HEK293T (cell line): ENCODE results near the gene SPOCK3.

ENCODE experiments used
- ARNT ChIP-seq: fragments of 450-650 bp; IDR thresholded peaks from 2 replicates; pipeline ENCODE4 v1.6.1; 2017; ENCODE audit warnings: mild to moderate bottlenecking
- BHLHE40 ChIP-seq: fragments of 450-650 bp; IDR thresholded peaks from 2 replicates; pipeline ENCODE4 v1.6.1; 2016; ENCODE audit warnings: mild to moderate bottlenecking, moderate library complexity, borderline replicate concordance
- CTBP1 ChIP-seq: fragments of 450-650 bp; IDR thresholded peaks from 2 replicates; pipeline ENCODE4 v1.6.1; 2016; ENCODE audit warnings: borderline replicate concordance
- ELF4 ChIP-seq: fragments of 450-650 bp; IDR thresholded peaks from 2 replicates; pipeline ENCODE4 v1.6.1; 2017; ENCODE audit warnings: antibody characterized with exemption
- FOXA1 ChIP-seq: fragments of 450-650 bp; IDR thresholded peaks from 2 replicates; pipeline ENCODE4 v1.6.1; 2016; ENCODE audit warnings: mild to moderate bottlenecking
- FOXK2 ChIP-seq: fragments of 450-650 bp; IDR thresholded peaks from 2 replicates; pipeline ENCODE4 v1.6.1; 2016; ENCODE audit warnings: mild to moderate bottlenecking
- FOXM1 ChIP-seq: fragments of 450-650 bp; IDR thresholded peaks from 2 replicates; pipeline ENCODE4 v1.6.1; 2017; ENCODE audit warnings: mild to moderate bottlenecking, borderline replicate concordance
- L3MBTL2 ChIP-seq: fragments of 450-650 bp; conservative IDR thresholded peaks from 2 replicates; pipeline ENCODE4 v1.6.1; 2016; ENCODE audit warnings: mild to moderate bottlenecking
- NFRKB ChIP-seq: fragments of 450-650 bp; IDR thresholded peaks from 2 replicates; pipeline ENCODE4 v1.6.1; 2016; ENCODE audit warnings: mild to moderate bottlenecking, moderate library complexity
- PKNOX1 ChIP-seq: fragments of 450-650 bp; IDR thresholded peaks from 2 replicates; pipeline ENCODE4 v1.6.1; 2016
- SP1 ChIP-seq: fragments of 450-650 bp; IDR thresholded peaks from 2 replicates; pipeline ENCODE4 v1.6.1; 2017
- SUZ12 ChIP-seq: fragments of 450-650 bp; IDR thresholded peaks from 2 replicates; pipeline ENCODE4 v1.6.1; 2016; ENCODE audit warnings: mild to moderate bottlenecking
- TARDBP ChIP-seq: fragments of 450-650 bp; IDR thresholded peaks from 2 replicates; pipeline ENCODE4 v1.6.1; 2016
- ZNF384 ChIP-seq: fragments of 450-650 bp; IDR thresholded peaks from 2 replicates; pipeline ENCODE4 v1.6.1; 2016

DNA sequence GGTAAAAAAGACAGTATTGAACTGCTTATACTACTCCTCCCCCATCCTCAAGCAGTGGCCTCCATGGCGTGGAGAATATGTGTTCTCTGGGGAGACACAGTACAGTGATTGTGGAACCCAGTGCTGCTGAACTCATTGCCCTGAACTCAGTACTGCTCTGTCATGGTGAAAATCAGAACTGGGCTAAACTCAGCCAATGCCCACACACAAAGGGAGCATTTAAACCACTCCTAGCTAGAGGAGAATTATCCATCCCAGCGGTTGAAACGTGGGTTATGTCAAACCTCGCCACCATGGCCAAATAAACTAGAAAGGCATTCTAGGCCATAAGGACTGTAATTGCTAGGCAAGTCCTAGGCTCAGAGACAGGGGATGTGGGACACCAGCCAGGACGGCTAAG is 131.8 kb downstream of the SPOCK3 start:
- TF ChIP-seq SP1 (no peak), NFRKB (no peak), FOXM1 (no peak), ELF4 (no peak), CTBP1 (no peak), BHLHE40 (no peak), ARNT (no peak), FOXK2 (no peak), L3MBTL2 (no peak), TARDBP (no peak), PKNOX1 (no peak), SUZ12 (no peak), ZNF384 (no peak), FOXA1 (no peak)
